Mucosa of rectum (tissue), 2 donors: ENCODE results near the gene SOWAHA.

Experiments used
- H3K27ac ChIP-seq, 2 donors: one replicate each; pipeline ENCODE4 v1.7.0; 2013; ENCODE audit warnings: inconsistent platforms in 2 of 2, low read depth in 2 of 2, low read length in 2 of 2
- H3K27me3 ChIP-seq, 2 donors: one replicate each; pipeline ENCODE4 v1.7.0; 2013; ENCODE audit warnings: low read length in 2 of 2; ENCODE audit not compliant: control insufficient read depth in 2 of 2, insufficient read depth in 2 of 2
- H3K36me3 ChIP-seq, 2 donors: one replicate each; pipeline ENCODE4 v1.7.0; 2013; ENCODE audit warnings: low read length in 2 of 2; ENCODE audit not compliant: control insufficient read depth in 2 of 2, insufficient read depth in 2 of 2
- H3K4me1 ChIP-seq, 2 donors: one replicate each; pipeline ENCODE4 v1.7.0; 2013; ENCODE audit warnings: low read length in 2 of 2, mild to moderate bottlenecking in 1 of 2; ENCODE audit not compliant: control insufficient read depth in 2 of 2, insufficient read depth in 2 of 2
- H3K4me3 ChIP-seq, 2 donors: one replicate each; pipeline ENCODE4 v1.7.0; 2013; ENCODE audit warnings: low read length in 2 of 2
- H3K9ac ChIP-seq, 2 donors: one replicate each; pipeline ENCODE4 v1.7.0; 2013; ENCODE audit warnings: low read length in 2 of 2, low read depth in 1 of 2, mild to moderate bottlenecking in 1 of 2
- H3K9me3 ChIP-seq, 2 donors: one replicate each; pipeline ENCODE4 v1.7.0; 2013; ENCODE audit warnings: low read length in 2 of 2; ENCODE audit not compliant: control insufficient read depth in 2 of 2
- donor health status: healthy.
- donor health status: Normal muscosa, but diverticular disease.

The SOWAHA gene

DNA sequence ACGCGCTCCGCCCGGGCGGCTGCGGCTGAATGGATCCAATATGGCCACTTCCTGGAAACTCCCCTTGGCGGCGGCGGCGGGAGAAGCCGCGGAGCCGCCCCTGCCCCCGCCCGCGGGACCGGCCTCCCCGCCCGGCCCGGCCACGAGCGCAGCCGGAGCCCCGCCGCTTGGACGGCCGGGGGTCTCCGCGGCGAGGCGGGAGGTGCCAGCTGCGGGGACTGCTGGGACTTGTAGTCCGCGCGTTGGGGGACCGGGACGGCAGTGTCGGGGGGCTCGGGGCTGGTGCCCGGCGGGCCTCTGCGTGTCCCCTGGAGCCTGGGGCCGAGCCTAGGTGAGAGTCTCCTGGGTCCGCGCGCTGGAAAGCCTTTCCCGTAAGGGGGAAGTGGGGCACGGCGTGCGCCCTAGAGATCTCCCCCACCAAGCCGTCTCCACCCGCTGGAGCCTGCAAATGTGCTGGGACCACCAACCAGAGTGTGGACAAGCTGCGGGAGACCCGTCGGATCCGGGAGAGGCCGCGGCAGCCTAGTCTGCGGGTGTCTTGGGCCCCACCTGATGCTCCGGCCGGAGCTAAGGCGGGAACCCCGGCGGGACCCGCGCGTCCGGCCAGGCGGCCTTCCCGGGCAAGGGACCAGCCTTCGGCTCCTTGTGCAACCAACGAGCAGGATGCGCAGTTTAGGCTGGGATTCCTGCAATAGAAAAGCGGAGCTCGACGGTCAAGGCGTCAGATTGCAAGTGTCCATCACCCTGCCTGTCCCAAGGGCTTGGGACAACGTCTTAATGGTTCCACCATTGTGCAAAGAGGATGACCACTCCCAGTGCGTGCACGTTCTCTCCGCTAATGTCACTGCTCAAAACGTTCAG lies 35.7 kb upstream of the SOWAHA start, which contains the start of gene SEPTIN8:
Gene SEPTIN8, minus strand, starts transcription at position 31 of the 861 bp plus-strand sequence. CDS start 102 bp downstream, outside the sequence.
- H3K4me1 ChIP-seq: peaks cover 19 to 22% of the 10 kb centered on the region in 2 donors

DNA sequence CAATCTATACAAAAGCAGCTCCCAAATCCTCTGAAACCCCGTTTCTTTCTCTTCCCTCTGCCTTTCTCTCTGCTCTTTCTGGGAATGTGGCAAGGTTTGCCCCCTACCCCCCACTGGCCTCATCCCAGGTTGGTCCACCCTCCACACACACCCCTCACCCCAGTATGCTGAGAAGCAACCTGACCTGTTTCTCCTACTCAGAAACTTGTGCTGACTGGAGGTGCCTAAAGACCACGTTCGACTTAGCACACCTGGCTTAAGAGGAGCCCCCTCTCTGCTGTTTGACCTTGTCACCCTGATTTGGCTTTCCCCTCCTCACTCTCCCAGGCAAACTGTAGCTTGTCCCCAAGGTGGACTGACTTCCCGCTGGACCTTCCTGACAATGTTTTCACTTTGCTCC lies 35.0 kb upstream of the SOWAHA start:
- Histone ChIP-seq H3K36me3 (no peaks in the 10 kb centered on the region), H3K27ac (no peak overlapping the region), H3K27me3 (no peaks in the 10 kb centered on the region), H3K4me3 (peak overlapping the region; percentile 75 to 82), H3K9me3 (no peaks in the 10 kb centered on the region), H3K9ac (no peak overlapping the region), H3K4me1 (peaks cover 19 to 22% of the 10 kb centered on the region in 2 donors)

More for the DNA sequence above, 35.7 kb upstream of the SOWAHA start, which contains the start of gene SEPTIN8:
- H3K9ac ChIP-seq: peak within 1 kb of the TSS; percentile 72 to 75
- H3K36me3 ChIP-seq: no peaks in the 10 kb centered on the region
- no peaks in the 10 kb centered on the region for H3K27me3 ChIP-seq
- H3K27ac ChIP-seq: peak within 1 kb of the TSS; percentile 46 to 55
- H3K4me3 ChIP-seq: peak within 1 kb of the TSS; percentile 75 to 82
- no peaks in the 10 kb centered on the region for H3K9me3 ChIP-seq

DNA sequence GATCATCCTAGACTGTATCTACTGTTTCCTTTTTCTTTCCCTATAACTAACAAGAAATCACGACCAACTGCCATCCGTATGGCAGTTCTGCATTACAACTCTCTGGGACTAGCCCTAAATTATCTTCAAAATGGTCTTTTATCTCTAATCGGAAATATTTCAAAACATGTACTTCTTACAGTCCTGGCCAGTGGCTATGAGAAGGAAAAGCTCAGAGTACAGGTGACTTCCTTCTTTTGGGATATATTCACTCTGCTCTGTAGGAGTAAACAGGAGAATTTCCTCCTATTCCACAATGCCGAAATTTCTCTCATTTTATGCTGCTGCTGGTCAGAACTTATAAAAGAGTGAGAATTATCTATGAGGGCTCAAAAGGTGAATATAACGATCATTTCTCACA lies 34.2 kb upstream of the SOWAHA start:
- Histone ChIP-seq H3K9me3 (no peaks in the 10 kb centered on the region), H3K4me3 (no peak overlapping the region), H3K4me1 (peaks cover 19 to 22% of the 10 kb centered on the region in 2 donors), H3K9ac (no peak overlapping the region), H3K36me3 (no peaks in the 10 kb centered on the region), H3K27ac (no peak overlapping the region), H3K27me3 (no peaks in the 10 kb centered on the region)

DNA sequence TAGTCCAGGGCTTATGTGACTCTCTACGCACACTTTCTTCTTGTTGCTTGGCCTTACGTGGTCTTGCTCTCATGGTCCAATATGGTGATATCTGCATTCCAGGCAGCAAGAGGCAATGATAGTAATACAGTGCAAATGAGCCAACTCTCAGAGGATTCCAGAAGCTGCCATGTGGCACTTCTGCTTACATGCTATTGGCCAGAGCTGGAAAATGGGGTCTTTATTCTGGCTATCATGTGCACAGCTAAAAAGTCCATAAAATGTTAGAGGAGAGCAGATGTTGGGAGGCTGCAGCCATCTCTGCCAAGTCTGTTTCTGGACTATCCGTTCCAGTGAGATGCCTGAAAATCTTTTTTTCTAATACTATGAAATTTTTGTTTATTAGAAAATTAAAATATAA lies 33.1 kb upstream of the SOWAHA start:
- H3K36me3 ChIP-seq: no peaks in the 10 kb centered on the region
- H3K27ac ChIP-seq: no peak overlapping the region
- H3K4me1 ChIP-seq: peaks cover 13 to 16% of the 10 kb centered on the region in 2 donors
- H3K4me3 ChIP-seq: no peak overlapping the region
- no peaks in the 10 kb centered on the region for H3K27me3 ChIP-seq
- no peaks in the 10 kb centered on the region for H3K9me3 ChIP-seq
- no peak overlapping the region for H3K9ac ChIP-seq

DNA sequence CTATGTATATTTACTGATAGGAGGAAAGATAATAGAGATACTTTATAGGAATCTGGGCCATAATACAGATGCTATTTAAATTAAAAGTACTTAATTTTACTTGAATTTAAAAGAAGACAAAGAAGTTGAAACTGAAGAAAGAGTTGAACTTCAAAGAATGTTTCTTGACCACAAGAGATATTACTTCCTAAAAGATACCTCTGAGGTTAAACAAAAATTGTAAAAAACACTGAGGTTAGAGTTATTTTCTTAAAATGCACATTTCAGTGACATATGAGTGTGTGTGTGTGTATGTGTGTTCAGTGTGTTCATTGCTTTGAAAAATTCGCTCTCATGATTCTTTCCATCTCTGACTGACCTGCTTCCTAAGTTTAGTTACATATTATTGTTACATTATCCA lies 32.5 kb upstream of the SOWAHA start:
- H3K27me3 ChIP-seq: no peaks in the 10 kb centered on the region
- H3K9me3 ChIP-seq: no peaks in the 10 kb centered on the region
- no peak overlapping the region for H3K9ac ChIP-seq
- H3K27ac ChIP-seq: no peak overlapping the region
- no peaks in the 10 kb centered on the region for H3K36me3 ChIP-seq
- H3K4me3 ChIP-seq: no peak overlapping the region
- peaks cover 7 to 10% of the 10 kb centered on the region in 2 donors for H3K4me1 ChIP-seq

DNA sequence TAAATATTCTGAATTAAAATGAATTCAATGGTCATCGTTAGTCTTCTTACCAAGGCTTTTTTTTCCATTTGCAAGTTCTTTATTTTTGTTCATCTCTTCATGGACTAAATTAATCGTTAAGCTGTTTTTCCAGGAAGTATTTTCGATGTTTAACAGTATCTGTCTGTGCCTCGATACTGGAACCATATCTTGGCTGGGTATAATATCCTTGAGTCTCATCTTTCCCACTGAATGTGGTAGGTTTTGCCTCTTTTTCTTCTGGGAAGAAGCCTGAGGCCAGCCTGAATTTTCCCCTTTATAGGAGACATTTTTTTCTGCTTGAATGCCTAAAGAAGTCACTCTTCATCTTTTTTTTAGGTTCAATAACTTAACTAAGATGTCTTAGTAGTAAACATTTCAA lies 32.1 kb upstream of the SOWAHA start:
- H3K27ac ChIP-seq: no peak overlapping the region
- H3K9ac ChIP-seq: no peak overlapping the region
- H3K36me3 ChIP-seq: no peaks in the 10 kb centered on the region
- no peaks in the 10 kb centered on the region for H3K27me3 ChIP-seq
- H3K4me1 ChIP-seq: peaks cover 2 to 7% of the 10 kb centered on the region in 2 donors
- H3K4me3 ChIP-seq: no peak overlapping the region
- H3K9me3 ChIP-seq: no peaks in the 10 kb centered on the region

DNA sequence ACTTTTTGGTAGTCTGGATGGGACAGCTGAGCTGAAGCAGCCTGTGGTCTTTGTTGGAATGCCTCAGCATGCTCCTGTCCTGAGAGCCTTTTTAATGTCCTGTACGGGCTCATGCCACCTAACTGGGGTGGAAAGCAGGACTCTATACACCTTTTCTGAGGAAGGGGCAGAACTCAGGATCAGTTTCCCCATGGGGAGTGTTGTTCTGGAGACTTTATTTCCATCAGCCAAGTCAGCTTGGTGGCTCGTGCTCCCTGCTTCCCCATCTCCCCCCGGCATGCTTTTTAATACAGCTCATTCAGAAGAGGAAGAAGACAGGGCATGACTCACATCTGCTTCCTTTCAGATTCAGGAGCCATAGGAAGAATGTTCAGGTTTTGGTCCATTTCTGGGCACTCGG lies 31.0 kb upstream of the SOWAHA start:
- Histone ChIP-seq H3K9me3 (no peaks in the 10 kb centered on the region), H3K27me3 (no peaks in the 10 kb centered on the region), H3K4me1 (peaks cover 0 to 3% of the 10 kb centered on the region in 2 donors), H3K4me3 (no peak overlapping the region), H3K9ac (no peak overlapping the region), H3K27ac (no peak overlapping the region), H3K36me3 (no peaks in the 10 kb centered on the region)

DNA sequence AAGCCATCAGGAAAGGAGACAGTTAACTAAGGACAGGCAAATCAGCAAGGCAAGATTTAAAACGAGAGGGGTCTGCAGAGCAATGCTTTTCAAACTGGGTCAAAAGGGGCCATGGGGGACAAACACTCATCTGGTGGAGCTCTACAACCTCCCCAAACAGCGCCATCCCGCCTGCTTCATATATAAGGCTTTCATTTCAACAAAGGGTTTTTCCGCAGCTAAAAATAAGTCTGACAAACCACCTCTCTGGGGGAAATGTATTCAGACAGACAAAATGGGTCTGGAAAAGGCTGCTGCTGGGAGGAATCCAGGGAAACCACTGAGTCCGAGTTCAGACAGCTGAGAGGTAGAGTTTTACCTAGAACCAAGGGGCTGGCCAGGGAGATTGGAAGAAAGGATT lies 27.7 kb upstream of the SOWAHA start:
- no peak overlapping the region for H3K27ac ChIP-seq
- H3K9me3 ChIP-seq: no peaks in the 10 kb centered on the region
- H3K9ac ChIP-seq: no peak overlapping the region
- no peaks in the 10 kb centered on the region for H3K27me3 ChIP-seq
- H3K4me3 ChIP-seq: no peak overlapping the region
- no peaks in the 10 kb centered on the region for H3K4me1 ChIP-seq
- no peaks in the 10 kb centered on the region for H3K36me3 ChIP-seq

DNA sequence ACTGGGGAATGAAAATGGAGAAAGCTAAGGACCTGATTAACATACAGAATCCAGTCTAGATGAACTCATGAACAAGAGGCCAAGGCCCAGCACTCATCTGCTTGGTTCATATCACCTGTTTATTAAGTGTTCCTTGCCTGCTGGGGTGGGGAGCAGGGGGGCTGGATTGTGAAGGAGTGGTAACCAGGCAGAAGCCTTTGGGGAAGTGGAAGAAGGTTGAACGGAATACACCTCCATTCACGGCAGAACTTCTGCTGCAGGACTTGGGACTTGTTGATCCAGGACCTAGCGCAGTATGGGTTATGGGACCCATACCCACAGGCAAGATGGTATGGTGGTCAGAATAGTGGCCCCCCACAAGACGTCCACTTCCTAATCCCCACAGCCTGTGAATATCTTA lies 27.2 kb upstream of the SOWAHA start:
- H3K4me3 ChIP-seq: no peak overlapping the region
- H3K36me3 ChIP-seq: no peaks in the 10 kb centered on the region
- H3K9ac ChIP-seq: no peak overlapping the region
- H3K9me3 ChIP-seq: no peaks in the 10 kb centered on the region
- H3K27ac ChIP-seq: no peak overlapping the region
- no peaks in the 10 kb centered on the region for H3K27me3 ChIP-seq
- no peaks in the 10 kb centered on the region for H3K4me1 ChIP-seq

DNA sequence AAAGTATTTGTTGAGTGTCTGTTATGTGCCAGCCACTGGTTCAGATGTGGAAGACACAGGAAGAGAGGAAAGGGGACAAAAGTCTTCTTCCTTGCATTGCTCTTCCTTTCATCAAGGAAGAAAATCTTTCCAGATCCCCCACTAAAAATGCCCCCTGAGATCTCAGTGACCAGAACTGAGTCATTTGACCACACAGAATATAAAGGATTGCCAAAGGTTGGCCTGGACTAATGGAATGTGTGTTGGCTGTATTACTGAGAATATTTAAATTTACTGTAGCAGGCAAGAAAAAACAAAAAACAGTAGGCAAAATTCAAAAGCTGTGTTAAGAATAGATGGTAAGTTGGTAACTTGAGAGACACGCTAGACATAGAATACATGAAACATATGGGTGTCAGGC lies 26.0 kb upstream of the SOWAHA start:
- Histone ChIP-seq H3K9ac (no peak overlapping the region), H3K27ac (no peak overlapping the region), H3K4me1 (no peaks in the 10 kb centered on the region), H3K9me3 (no peaks in the 10 kb centered on the region), H3K27me3 (no peaks in the 10 kb centered on the region), H3K4me3 (no peak overlapping the region), H3K36me3 (no peaks in the 10 kb centered on the region)
